ENCODE data around the gene BEST4. TPM values are rescaled to one million over a fixed set of nuclear protein-coding genes. Genes with fewer than 3 reads are reported as not detected.

BEST4 gene
- total and polyA plus RNA-seq, 2 of the 13 experiments (the other 11 are each of a cell fraction or from before 2014, with no cell fraction given) = 0.77 to 1.4 TPM

- peak; percentile 81; the same call in 1 of the 2 replicates for TF ChIP-seq ZFP91 (CRISPR knock-in tag; IDR thresholded peaks at IDR 0.05; ENCODE audit: borderline replicate concordance)
Measured at GRCh38 chr1:44786138-44786840, 1.7 kb downstream of the BEST4 start (continued).

GRCh38 chr1:44785501-44786137 is 2.4 kb downstream of the BEST4 start:
- H3K4me2 ChIP-seq (ENCODE audit: low read depth, low read length) = peak overlapping the region; percentile 76
- peaks cover 55% of the 10 kb centered on the region for H3K4me1 ChIP-seq (ENCODE audit: insufficient read depth, low read length)
- no peak overlapping the region for H2AFZ ChIP-seq (ENCODE audit: low read length)
- no peaks in the 10 kb centered on the region for H3K9me3 ChIP-seq (ENCODE audit: low read length)
- FAIRE-seq = no peak
- no peak for DNase-seq (ENCODE audit: low spot score)
- ATAC-seq = no peak
- H4K20me1 ChIP-seq (ENCODE audit: insufficient read depth, low read length) = no peaks in the 10 kb centered on the region
- no peaks in the 10 kb centered on the region for H3K36me3 ChIP-seq (replicated peaks in 1 of 2; ENCODE audit: control insufficient read depth in 1 of 2, insufficient read depth in 2 of 2, low read length in 2 of 2)
- intact Hi-C loops (cut with micrococcal nuclease; ENCODE audit: unreplicated experiment) (no loop called here), in situ Hi-C loops (cut with HindIII; ENCODE audit: extremely low pct_ligation_motif_present, low pct_unique_long_range_greater_than_20kb) (no loop called here)
- H3K27me3 ChIP-seq (ENCODE audit: control insufficient read depth in 1 of 2, insufficient read depth in 2 of 2, low read length in 2 of 2) = peaks cover 3 to 13% of the 10 kb centered on the region in 2 experiments; a peak in 2 of 5 replicates
- ChIA-PET POLR2A (interaction anchor here (1.0 to 3.6 kb wide), 3 partner anchors 15 to 55 kb away, joined by 3 to 34 read pairs (median 20); partner anchors contain the start of genes BTBD19, DYNLT4 and PLK3), CTCF (ENCODE audit: low intra/inter-chr PET ratio, low total read pairs) (no interaction called here)
- BruUV-seq (replicated peaks) = no TSS peak
- H3K79me2 ChIP-seq (ENCODE audit: insufficient read depth, low read length) = no peaks in the 10 kb centered on the region
- H3K9ac ChIP-seq (ENCODE audit: insufficient read depth, low read depth, low read length) = peak overlapping the region; percentile 83; the same call in 1 of the 2 replicates
- peak overlapping the region in 1 of 3 experiments; percentile 79; a peak in 2 of 6 replicates for H3K4me3 ChIP-seq (replicated peaks in 1 of 3; ENCODE audit: insufficient read depth in 1 of 3, low read depth in 2 of 3, low read length in 3 of 3)
- H3K27ac ChIP-seq (ENCODE audit: extremely low read length, insufficient read depth, low read length) = no peak overlapping the region
- 28% methylated on average over 11 of the region's 11 CpGs for WGBS (ENCODE audit: low lambda C conversion rate)
- TF ChIP-seq ATF1 (CRISPR knock-in tag; IDR thresholded peaks at IDR 0.05) (no peak), ZMAT3 (CRISPR knock-in tag; conservative IDR thresholded peaks at IDR 0.05) (0 out of 2 replicates have a peak, but pooled peaks have one; percentile 27), ZBTB25 (CRISPR knock-in tag; IDR thresholded peaks at IDR 0.05) (no peak), DDIT3 (CRISPR knock-in tag; IDR thresholded peaks at IDR 0.05) (no peak), ZNF597 (CRISPR knock-in tag; IDR thresholded peaks at IDR 0.05) (no peak), FOXK2 (IDR thresholded peaks at IDR 0.05) (no peak), DMTF1 (CRISPR knock-in tag; IDR thresholded peaks at IDR 0.05) (no peak), ATF5 (CRISPR knock-in tag; IDR thresholded peaks at IDR 0.05; ENCODE audit: low read depth) (no peak), ZNF567 (CRISPR knock-in tag; IDR thresholded peaks at IDR 0.05; ENCODE audit: borderline replicate concordance) (no peak), ZNF691 (CRISPR knock-in tag; IDR thresholded peaks at IDR 0.05; ENCODE audit: borderline replicate concordance, low read depth) (no peak)

All from HepG2 (cell line).